B cell (primary cell): ENCODE measurements around the gene TJP2. TPM values are rescaled to one million over a fixed set of nuclear protein-coding genes. Genes with fewer than 3 reads are reported as not detected.

ENCODE experiments used
- ATAC-seq: fragments of 200-7000 bp; cut with Tn5 transposase; one replicate; pipeline ENCODE4 v1.10.0; 2021; ENCODE audit warnings: low read depth, mild to moderate bottlenecking, moderate number of reproducible peaks, moderate library complexity
- CTCF ChIA-PET: fragments of 350-600 bp; sonication (Branson Sonifier 250); formaldehyde crosslinking; loops from one replicate; lab custom pipeline; 2021; ENCODE audit warnings: antibody characterized with exemption, inconsistent platforms; lab: Charles Lee
- POLR2A ChIA-PET: fragments of 350-600 bp; sonication (Branson Sonifier 250); formaldehyde crosslinking; loops from one replicate; lab custom pipeline; 2021; ENCODE audit warnings: antibody characterized with exemption; lab: Charles Lee
- DNase-seq: peaks from one replicate; pipeline ENCODE4 v3.0.0; 2013
- H2AFZ ChIP-seq: 2 replicates; pipeline ENCODE4 v1.6.1; 2012; ENCODE audit warnings: mild to moderate bottlenecking, low read depth, low read length; ENCODE audit not compliant: insufficient read depth, poor library complexity, severe bottlenecking
- H3K27ac ChIP-seq, 2 donors: 1 replicate in 1 of 2; 2 replicates in 1 of 2; pipeline ENCODE4 v1.5.1; 2012 to 2013; ENCODE audit warnings: low read length in 2 of 2, mild to moderate bottlenecking in 2 of 2, moderate library complexity in 1 of 2
- H3K27me3 ChIP-seq, 4 experiments: fragments of 200-600 bp in 1 of 4; sonication (generic) in 1 of 4; replicated peaks in 1 of 4; 1 replicate in 2 of 4; 2 replicates in 2 of 4; pipeline versions ENCODE4 v1.6.1 to v1.7.0; 2013 to 2016; ENCODE audit warnings: low read length in 3 of 4, mild to moderate bottlenecking in 2 of 4, mixed read lengths in 1 of 4, moderate library complexity in 1 of 4; ENCODE audit not compliant: insufficient read depth in 4 of 4, control insufficient read depth in 3 of 4; ENCODE audit errors: control extremely low read depth in 1 of 4
- H3K36me3 ChIP-seq, 2 experiments: replicated peaks in 1 of 2; 1 replicate in 1 of 2; 2 replicates in 1 of 2; pipeline versions ENCODE4 v1.6.1 to v1.7.1; 2013; ENCODE audit warnings: low read length in 1 of 2; ENCODE audit not compliant: insufficient read depth in 2 of 2, control insufficient read depth in 1 of 2; ENCODE audit errors: control extremely low read depth in 1 of 2, extremely low read depth in 1 of 2
- H3K4me1 ChIP-seq, 2 donors: fragments of 200-600 bp in 1 of 2; sonication (generic) in 1 of 2; 1 replicate in 1 of 2; 2 replicates in 1 of 2; pipeline versions ENCODE4 v1.5.1 to v1.6.1; 2013 to 2017; ENCODE audit warnings: low read length in 2 of 2; ENCODE audit not compliant: control insufficient read depth in 2 of 2, insufficient read depth in 2 of 2
- H3K4me2 ChIP-seq: replicated peaks from 2 replicates; pipeline ENCODE3; 2012; ENCODE audit warnings: mild to moderate bottlenecking, low read depth, low read length; ENCODE audit not compliant: poor library complexity, severe bottlenecking
- H3K4me3 ChIP-seq, 5 experiments: fragments of 200-600 bp in 1 of 5; sonication (generic) in 1 of 5; 1 replicate in 3 of 5; 2 replicates in 2 of 5; pipeline versions ENCODE4 v1.5.1 to v1.7.0; 2011 to 2016; ENCODE audit warnings: low read length in 4 of 5, mild to moderate bottlenecking in 4 of 5, low read depth in 2 of 5, control low read depth in 1 of 5, moderate library complexity in 1 of 5; ENCODE audit not compliant: insufficient read depth in 1 of 5; ENCODE audit errors: control extremely low read depth in 1 of 5, extremely low read depth in 1 of 5
- H3K79me2 ChIP-seq: fragments of 200-600 bp; sonication (generic); one replicate; pipeline ENCODE4 v1.6.0; 2016; ENCODE audit warnings: low read length; ENCODE audit not compliant: control insufficient read depth, insufficient read depth
- H3K9ac ChIP-seq: fragments of 200-600 bp; sonication (generic); 2 replicates; pipeline ENCODE4 v1.6.1; 2017; ENCODE audit warnings: mild to moderate bottlenecking, low read length, moderate library complexity
- H3K9me3 ChIP-seq, 3 donors: one replicate each; pipeline versions ENCODE4 v1.6.1 to v1.7.1; 2013; ENCODE audit warnings: low read length in 2 of 3; ENCODE audit not compliant: control insufficient read depth in 2 of 3, insufficient read depth in 1 of 3; ENCODE audit errors: control extremely low read depth in 1 of 3
- H4K20me1 ChIP-seq: 2 replicates; pipeline ENCODE4 v1.6.0; 2012; ENCODE audit warnings: mild to moderate bottlenecking, low read length; ENCODE audit not compliant: insufficient read depth, control insufficient read depth, poor library complexity, severe bottlenecking
- H3K27ac Mint-ChIP-seq: one replicate; pipeline ENCODE4 v1.8.0; 2021; ENCODE audit warnings: mixed read lengths
- H3K27me3 Mint-ChIP-seq: one replicate; pipeline ENCODE4 v1.8.0; 2021; ENCODE audit warnings: mixed read lengths
- H3K4me1 Mint-ChIP-seq: one replicate; pipeline ENCODE4 v1.8.0; 2021; ENCODE audit warnings: mixed read lengths
- H3K4me3 Mint-ChIP-seq: one replicate; pipeline ENCODE4 v1.8.0; 2021; ENCODE audit warnings: mixed read lengths
- H3K9me3 Mint-ChIP-seq: one replicate; pipeline ENCODE4 v1.8.0; 2022; ENCODE audit warnings: mixed read lengths; ENCODE audit not compliant: insufficient read depth
- CTCF ChIP-seq: fragments of 200-600 bp; IDR thresholded peaks from one replicate; pipeline ENCODE4 v1.8.0; 2022; ENCODE audit warnings: antibody characterized with exemption, mild to moderate bottlenecking
- EZH2 ChIP-seq: IDR thresholded peaks from 2 replicates; pipeline ENCODE4 v1.6.1; 2012; ENCODE audit warnings: borderline replicate concordance, low read depth, mild to moderate bottlenecking, moderate library complexity, low read length; ENCODE audit not compliant: insufficient read depth, poor library complexity, severe bottlenecking
- WGBS: methylation state at CpG from one replicate; pipeline ENCODE4 v1.1.5; 2013; ENCODE audit warnings: missing lambda C conversion rate; ENCODE audit not compliant: insufficient coverage; 5-methylcytosine and 5-hydroxymethylcytosine counted together
- intact Hi-C: fragments of 100-400 bp; cut with micrococcal nuclease; formaldehyde crosslinking; loops from one replicate; pipeline ENCODE4 v1.10.0; 2022
- polyA plus RNA-seq: library from polyadenylated mRNA; depleted of rRNA; stranded (reverse); fragments of >200 nt; gene quantifications from 2 replicates; pipeline ENCODE4 v1.2.3, GENCODE V29; 2012
- total RNA-seq, 2 donors: library from RNA; stranded (reverse); fragments of 120-200 nt in 1 of 2; gene quantifications; 1 replicate in 1 of 2; 2 replicates in 1 of 2; pipeline versions ENCODE4 v1.2.3 to v1.2.4, GENCODE V29; 2013 to 2022

Gene TJP2
- total and polyA plus RNA-seq, 2 donors (not counting 1 experiment from before 2014, with no cell fraction given) = 1.2 to 2.3 TPM

- ATAC-seq (no peak), DNase-seq (no peak)
- no peak overlapping the region for H3K27ac ChIP-seq
- H3K27me3 ChIP-seq = peaks cover 0 to 21% (median 14%) of the 10 kb centered on the region in 4 experiments
- H3K79me2 ChIP-seq = no peaks in the 10 kb centered on the region
- CTCF ChIA-PET = interaction anchor here (0.8 kb wide), 1 partner anchor 14 kb away, joined by 3 read pairs; no protein-coding TSS in a partner anchor
- no peaks in the 10 kb centered on the region for H3K9me3 Mint-ChIP-seq
- no peak overlapping the region for H3K4me2 ChIP-seq
- no peak overlapping the region for H3K4me3 Mint-ChIP-seq
- H3K4me3 ChIP-seq = no peak overlapping the region
- POLR2A ChIA-PET = no interaction called here
- H3K4me1 ChIP-seq = peaks cover 15 to 16% of the 10 kb centered on the region in 2 donors
- no peaks in the 10 kb centered on the region for H3K36me3 ChIP-seq
- intact Hi-C loops = no loop called here
- no peaks in the 10 kb centered on the region for H4K20me1 ChIP-seq
- no peak overlapping the region for H2AFZ ChIP-seq
- TF ChIP-seq CTCF = no peak
- TF ChIP-seq EZH2 = no peak
- H3K4me1 Mint-ChIP-seq = peaks cover 24% of the 10 kb centered on the region
- no peak overlapping the region for H3K9ac ChIP-seq
- no CpG with 5 or more reads among the region's 2 CpGs for WGBS
- H3K27ac Mint-ChIP-seq = no peak overlapping the region
- H3K9me3 ChIP-seq = no peaks in the 10 kb centered on the region
- H3K27me3 Mint-ChIP-seq = peaks cover 17% of the 10 kb centered on the region
These were observed 5.0 kb downstream of the TJP2 start for GRCh38 chr9:69179037-69179436.

GRCh38 chr9:69180200-69180599, 6.1 kb downstream of the TJP2 start:
- H3K4me3 ChIP-seq = no peak overlapping the region
- H3K27me3 ChIP-seq = peaks cover 0 to 10% (median 4%) of the 10 kb centered on the region in 4 experiments
- H3K9me3 ChIP-seq = no peaks in the 10 kb centered on the region
- H3K27ac ChIP-seq = no peak overlapping the region
- CTCF ChIA-PET = interaction anchor here (0.6 to 1.0 kb wide), 2 partner anchors 29 to 127 kb away, joined by 3 to 4 read pairs; no protein-coding TSS in a partner anchor
- no peaks in the 10 kb centered on the region for H3K36me3 ChIP-seq
- H2AFZ ChIP-seq = no peak overlapping the region
- DNase-seq (no peak), ATAC-seq (no peak)
- intact Hi-C loops = no loop called here
- H3K4me1 ChIP-seq = peaks cover 5 to 6% of the 10 kb centered on the region in 2 donors
- WGBS = 100% methylated on average over 1 of the region's 3 CpGs
- no peaks in the 10 kb centered on the region for H4K20me1 ChIP-seq
- peaks cover 10% of the 10 kb centered on the region for H3K27me3 Mint-ChIP-seq
- H3K4me3 Mint-ChIP-seq = no peak overlapping the region
- H3K4me1 Mint-ChIP-seq = peaks cover 13% of the 10 kb centered on the region
- no peak overlapping the region for H3K27ac Mint-ChIP-seq
- H3K4me2 ChIP-seq = no peak overlapping the region
- no peaks in the 10 kb centered on the region for H3K9me3 Mint-ChIP-seq
- POLR2A ChIA-PET = no interaction called here
- TF ChIP-seq CTCF (no peak), EZH2 (no peak)
- H3K9ac ChIP-seq = no peak overlapping the region
- no peaks in the 10 kb centered on the region for H3K79me2 ChIP-seq
